ENCODE measurements around the gene SYNE1. TPM values are rescaled to one million over a fixed set of nuclear protein-coding genes. Genes with fewer than 3 reads are reported as not detected.
A peak's percentile ranks its signal among the peaks of the same experiment; 100 is the strongest.

The SYNE1 gene
- total RNA-seq, 4 donors from 2014 or later, result 111 to 156 (median 124) TPM

DNA sequence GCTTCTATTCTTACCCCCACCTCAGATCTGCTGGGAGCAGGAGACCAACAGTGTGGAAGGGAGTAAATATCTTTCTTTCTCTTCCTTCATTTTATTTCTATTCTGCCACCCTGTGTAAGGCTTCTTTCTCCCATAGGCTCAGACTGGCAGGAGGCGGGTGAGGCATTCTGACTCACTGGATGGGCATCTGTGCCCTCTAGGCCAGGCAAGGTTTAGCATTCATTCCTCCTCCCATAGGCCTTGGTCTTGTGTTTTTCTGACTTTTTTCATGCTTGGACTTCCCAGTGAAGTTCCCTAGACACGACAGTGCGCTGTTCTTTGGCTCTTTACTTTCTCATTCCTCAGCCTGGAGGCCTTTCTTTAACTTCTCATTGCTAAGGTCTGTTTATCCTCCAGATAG is 235.2 kb downstream of the SYNE1 start:
- no peak overlapping the region for H3K4me3 ChIP-seq (ENCODE audit: low read depth, poor library complexity, severe bottlenecking)
- no peak for TF ChIP-seq POLR2A (IDR thresholded peaks at IDR 0.05)
- TF ChIP-seq, protein P1, sequence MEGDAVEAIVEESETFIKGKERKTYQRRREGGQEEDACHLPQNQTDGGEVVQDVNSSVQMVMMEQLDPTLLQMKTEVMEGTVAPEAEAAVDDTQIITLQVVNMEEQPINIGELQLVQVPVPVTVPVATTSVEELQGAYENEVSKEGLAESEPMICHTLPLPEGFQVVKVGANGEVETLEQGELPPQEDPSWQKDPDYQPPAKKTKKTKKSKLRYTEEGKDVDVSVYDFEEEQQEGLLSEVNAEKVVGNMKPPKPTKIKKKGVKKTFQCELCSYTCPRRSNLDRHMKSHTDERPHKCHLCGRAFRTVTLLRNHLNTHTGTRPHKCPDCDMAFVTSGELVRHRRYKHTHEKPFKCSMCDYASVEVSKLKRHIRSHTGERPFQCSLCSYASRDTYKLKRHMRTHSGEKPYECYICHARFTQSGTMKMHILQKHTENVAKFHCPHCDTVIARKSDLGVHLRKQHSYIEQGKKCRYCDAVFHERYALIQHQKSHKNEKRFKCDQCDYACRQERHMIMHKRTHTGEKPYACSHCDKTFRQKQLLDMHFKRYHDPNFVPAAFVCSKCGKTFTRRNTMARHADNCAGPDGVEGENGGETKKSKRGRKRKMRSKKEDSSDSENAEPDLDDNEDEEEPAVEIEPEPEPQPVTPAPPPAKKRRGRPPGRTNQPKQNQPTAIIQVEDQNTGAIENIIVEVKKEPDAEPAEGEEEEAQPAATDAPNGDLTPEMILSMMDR (IDR thresholded peaks at IDR 0.05), result no peak
- no peak for DNase-seq (ENCODE audit: low spot score in 2 of 2)
- intact Hi-C loops (cut with DNase I; ENCODE audit: low total_unique reads), result no loop called here
- WGBS, 2 donors, result 42 to 65% methylated on average over 3 of the region's 3 CpGs

DNA sequence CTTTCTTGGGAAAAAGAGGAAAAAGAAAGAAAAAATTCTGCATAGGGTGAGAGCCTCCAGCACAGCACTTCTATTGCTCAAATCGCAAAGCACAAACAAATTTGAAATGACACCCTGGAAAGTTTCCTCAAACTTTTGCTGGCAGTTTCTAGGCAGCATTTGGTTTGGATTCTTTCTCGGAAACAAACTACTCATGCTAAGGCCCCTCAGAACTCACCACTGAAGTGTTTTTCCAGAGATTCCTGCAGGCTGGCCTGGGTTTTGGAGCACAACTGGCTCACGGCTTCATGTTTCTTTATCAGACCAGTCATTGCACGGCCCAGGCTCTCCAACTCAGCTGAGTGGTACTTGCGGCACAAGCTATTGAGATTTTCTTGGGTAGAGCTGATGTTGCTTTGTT is 237.8 kb downstream of the SYNE1 start:
- no peak overlapping the region for H3K4me3 ChIP-seq (ENCODE audit: low read depth, poor library complexity, severe bottlenecking)
- intact Hi-C loops (cut with DNase I; ENCODE audit: low total_unique reads), result no loop called here
- no peak for TF ChIP-seq POLR2A (IDR thresholded peaks at IDR 0.05)
- TF ChIP-seq, protein P1 (IDR thresholded peaks at IDR 0.05), result no peak
- WGBS, 2 donors, result 62 to 76% methylated on average over 5 of the region's 5 CpGs
- peak in 1 of 2 donors; percentile 37 for DNase-seq (ENCODE audit: low spot score in 2 of 2)

DNA sequence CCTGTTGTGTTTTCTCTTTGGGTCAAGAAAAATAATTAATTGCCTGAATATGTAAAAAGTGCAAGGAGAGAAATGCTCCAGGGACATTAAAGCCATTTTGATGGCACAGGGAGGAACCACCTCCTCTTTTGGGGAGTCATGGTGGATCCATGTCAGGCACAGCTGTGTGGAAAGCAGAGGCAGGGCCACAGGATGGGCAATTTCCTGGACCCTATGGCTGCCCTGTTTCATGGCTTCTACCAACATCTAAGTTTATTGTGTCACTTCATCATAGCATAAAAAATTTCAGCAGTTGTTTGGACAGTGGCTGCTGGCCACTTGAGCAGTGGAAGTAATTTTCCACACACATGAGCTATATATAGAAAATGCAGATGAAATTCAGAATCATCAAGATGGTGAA is 238.2 kb downstream of the SYNE1 start:
- intact Hi-C loops (cut with DNase I; ENCODE audit: low total_unique reads), result no loop called here
- H3K4me3 ChIP-seq (ENCODE audit: low read depth, poor library complexity, severe bottlenecking), result no peak overlapping the region
- TF ChIP-seq POLR2A (IDR thresholded peaks at IDR 0.05), result no peak
- TF ChIP-seq, protein P1 (IDR thresholded peaks at IDR 0.05), result no peak
- DNase-seq (ENCODE audit: low spot score in 2 of 2), result no peak

DNA sequence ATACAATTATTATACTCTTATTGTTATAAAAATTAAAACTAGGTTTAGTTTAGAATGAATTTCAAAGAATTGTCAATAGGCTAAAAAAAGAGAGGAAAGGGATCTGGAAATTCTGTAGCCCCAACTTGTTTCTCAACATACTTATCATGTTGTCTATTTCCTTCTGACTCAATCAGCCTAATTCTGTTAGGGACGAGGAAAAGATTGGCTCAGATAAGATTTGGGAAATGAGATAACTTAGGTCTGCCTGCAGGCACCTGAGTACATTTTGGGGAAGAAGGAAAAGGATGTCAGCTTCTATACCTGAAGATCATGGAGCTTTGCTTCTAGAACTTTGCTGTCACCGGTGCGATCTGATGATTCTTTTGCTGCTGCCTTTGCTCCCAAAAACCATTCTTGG is 238.8 kb downstream of the SYNE1 start:
- no peak for TF ChIP-seq POLR2A (IDR thresholded peaks at IDR 0.05)
- TF ChIP-seq, protein P1 (IDR thresholded peaks at IDR 0.05), result no peak
- WGBS, 2 donors, result 62 to 64% methylated on average over 3 of the region's 3 CpGs
- H3K4me3 ChIP-seq (ENCODE audit: low read depth, poor library complexity, severe bottlenecking), result no peak overlapping the region
- no peak for DNase-seq (ENCODE audit: low spot score in 2 of 2)
- intact Hi-C loops (cut with DNase I; ENCODE audit: low total_unique reads), result no loop called here

DNA sequence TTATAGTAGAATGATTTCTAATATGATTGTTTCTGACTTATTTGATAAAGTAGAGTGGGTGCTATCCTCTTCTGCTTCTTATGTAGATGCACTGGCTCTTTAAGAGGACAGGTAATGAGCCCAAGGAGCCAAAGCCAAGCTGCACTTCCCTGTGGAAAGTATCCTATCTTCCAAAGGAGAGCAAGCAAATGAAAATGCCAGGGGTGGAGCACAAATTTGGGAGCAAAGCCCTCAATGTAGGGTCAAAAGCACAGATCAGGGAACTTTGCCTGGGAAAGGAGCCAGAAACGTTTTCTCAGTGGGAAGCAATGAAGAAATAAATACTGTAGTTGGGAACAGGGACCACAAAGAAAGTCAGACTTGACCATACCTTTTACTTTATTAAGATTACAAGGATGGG is 242.9 kb downstream of the SYNE1 start:
- no peak for DNase-seq (ENCODE audit: low spot score in 2 of 2)
- 30% methylated on average over 1 of the region's 1 CpG for WGBS, 2 donors
- TF ChIP-seq POLR2A (IDR thresholded peaks at IDR 0.05), result no peak
- TF ChIP-seq, protein P1 (IDR thresholded peaks at IDR 0.05), result no peak
- intact Hi-C loops (cut with DNase I; ENCODE audit: low total_unique reads), result no loop called here
- no peak overlapping the region for H3K4me3 ChIP-seq (ENCODE audit: low read depth, poor library complexity, severe bottlenecking)

DNA sequence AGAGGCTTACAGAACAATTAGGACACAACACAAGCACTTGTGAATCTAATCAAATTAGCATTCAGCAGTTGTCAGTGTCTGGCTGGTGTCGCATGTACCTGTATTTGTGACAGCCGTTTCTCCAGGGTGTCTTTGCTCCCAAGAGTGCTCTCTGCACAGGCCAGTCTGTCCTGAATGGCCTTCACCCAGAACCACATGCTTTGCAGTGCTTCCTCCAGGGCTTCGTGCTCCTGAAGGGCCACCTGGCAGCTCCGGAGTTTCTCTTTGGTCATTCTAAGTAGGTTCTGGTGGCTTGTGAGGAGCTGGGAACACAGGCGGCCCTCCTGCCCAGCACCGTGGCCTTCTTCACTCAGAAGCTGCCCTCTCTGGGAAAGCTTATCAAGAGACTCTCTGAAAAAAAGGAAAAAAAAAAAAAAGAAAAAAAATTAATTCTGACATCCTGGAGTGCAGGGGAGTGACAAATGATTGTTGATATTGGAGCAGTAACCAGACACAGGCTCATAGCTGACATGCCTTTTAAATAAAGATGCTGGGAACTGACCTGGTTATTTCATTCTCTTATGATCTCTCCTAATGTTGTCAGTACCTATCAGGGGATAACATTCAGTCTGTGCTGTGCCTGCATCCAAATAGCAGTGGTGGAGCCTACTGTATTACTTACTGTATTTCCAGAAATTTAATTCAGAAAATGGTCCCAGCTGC is 245.8 kb downstream of the SYNE1 start:
- TF ChIP-seq, protein P1 (IDR thresholded peaks at IDR 0.05), result no peak
- TF ChIP-seq POLR2A (IDR thresholded peaks at IDR 0.05), result no peak
- WGBS, 2 donors, result 94 to 97% methylated on average over 6 of the region's 6 CpGs
- intact Hi-C loops (cut with DNase I; ENCODE audit: low total_unique reads), result no loop called here
- DNase-seq (ENCODE audit: low spot score in 2 of 2), result no peak
- H3K4me3 ChIP-seq (ENCODE audit: low read depth, poor library complexity, severe bottlenecking), result no peak overlapping the region
